T-helper 17 cell (primary cell): ENCODE data around the gene TOX2. TPM values are rescaled to one million over a fixed set of nuclear protein-coding genes. Genes with fewer than 3 reads are reported as not detected.

Source experiments
- ATAC-seq: fragments of 150-1000 bp; cut with Tn5 transposase; 2 replicates; pipeline ENCODE4 v1.10.0; 2021; ENCODE audit warnings: mild to moderate bottlenecking, moderate library complexity
- DNase-seq, 3 donors: peaks; one replicate each; pipeline versions ENCODE4 v3.0.0 to v3.0.0-alpha.2; 2020 to 2021
- H3K9me3 ChIP-seq: one replicate; pipeline ENCODE4 v1.7.0; 2013; ENCODE audit warnings: low read length, mild to moderate bottlenecking; ENCODE audit not compliant: control insufficient read depth, poor library complexity, severe bottlenecking
- H3K27ac Mint-ChIP-seq: one replicate; pipeline ENCODE4 v1.8.0; 2022; ENCODE audit warnings: mild to moderate bottlenecking, moderate library complexity, mixed read lengths
- H3K27me3 Mint-ChIP-seq: one replicate; pipeline ENCODE4 v1.8.0; 2022; ENCODE audit warnings: mixed read lengths
- H3K36me3 Mint-ChIP-seq: one replicate; pipeline ENCODE4 v1.8.0; 2022; ENCODE audit warnings: low read depth, mixed read lengths
- H3K4me1 Mint-ChIP-seq: one replicate; pipeline ENCODE4 v1.8.0; 2022; ENCODE audit warnings: mild to moderate bottlenecking, mixed read lengths
- H3K4me3 Mint-ChIP-seq: one replicate; pipeline ENCODE4 v1.8.0; 2022; ENCODE audit warnings: mild to moderate bottlenecking, moderate library complexity, mixed read lengths
- total RNA-seq, 4 donors: library from RNA in 2 of 4; stranded (reverse) in 2 of 4; gene quantifications; one replicate each; pipeline ENCODE4 v1.2.3 and lab custom pipeline; 2022 to 2026

TOX2 gene
- total RNA-seq, 2 donors from 2014 or later = 1.7 to 2.2 TPM

DNA sequence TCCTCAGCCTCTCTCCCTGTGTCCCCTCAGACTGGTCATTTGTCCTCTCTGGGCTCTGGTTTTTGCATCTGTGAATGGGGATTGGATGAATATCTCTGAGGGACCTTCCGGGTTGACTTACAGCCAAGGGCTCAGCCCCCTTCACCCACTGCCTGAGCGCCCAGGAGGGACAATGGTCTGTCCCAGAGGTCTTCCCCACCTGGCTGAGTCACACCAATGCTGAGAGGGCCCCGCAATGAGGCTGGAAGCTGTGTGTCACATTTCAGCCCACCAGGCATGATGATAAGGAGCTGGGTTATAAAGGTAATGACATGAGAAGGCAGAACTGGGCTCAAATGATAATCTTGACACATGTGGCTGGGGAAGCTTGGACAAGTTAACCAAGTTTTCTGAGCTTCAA lies 70.5 kb downstream of the TOX2 start:
- Mint-ChIP-seq H3K36me3 (no peaks in the 10 kb centered on the region), H3K27ac (no peak overlapping the region), H3K4me3 (no peak overlapping the region), H3K27me3 (peaks cover 7% of the 10 kb centered on the region), H3K4me1 (peaks cover 14% of the 10 kb centered on the region)
- ATAC-seq = no peak
- no peak for DNase-seq
- H3K9me3 ChIP-seq = no peaks in the 10 kb centered on the region

DNA sequence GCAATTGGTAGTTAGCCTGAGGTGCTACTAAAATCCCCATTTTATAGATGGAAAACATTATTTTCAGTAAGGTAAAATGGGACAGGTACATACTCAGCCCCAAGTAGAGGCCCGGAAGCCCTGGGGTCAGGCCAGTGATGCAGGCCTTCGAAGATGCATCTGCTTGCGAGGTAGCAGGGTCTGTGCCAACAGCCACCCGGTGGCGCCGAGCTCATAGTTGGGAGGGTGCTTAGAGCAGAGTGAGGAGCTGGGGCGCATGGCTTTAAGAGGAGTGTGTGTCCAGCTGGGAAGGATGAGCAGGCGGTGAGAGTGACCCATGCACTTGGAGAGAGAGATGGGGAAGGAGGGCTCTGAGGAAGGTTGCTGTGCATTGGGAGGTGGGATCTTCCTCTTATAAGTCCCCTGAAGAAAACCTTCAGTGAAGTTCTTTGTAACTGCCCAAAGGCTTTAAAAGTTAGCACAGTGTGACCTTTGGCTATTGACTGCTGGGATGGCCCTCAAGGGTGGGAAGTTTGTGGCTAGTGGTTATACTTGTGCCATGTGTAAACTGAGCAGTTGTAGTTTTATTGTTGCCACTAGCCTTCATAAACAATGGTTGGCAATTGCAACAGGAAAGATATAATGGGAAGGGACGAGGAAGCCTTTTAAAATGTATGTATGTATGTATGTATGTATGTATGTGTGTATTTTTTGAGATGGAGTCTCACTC lies 71.1 kb downstream of the TOX2 start:
- no peak overlapping the region for H3K27ac Mint-ChIP-seq
- H3K36me3 Mint-ChIP-seq = no peaks in the 10 kb centered on the region
- DNase-seq (no peak), ATAC-seq (no peak)
- no peaks in the 10 kb centered on the region for H3K9me3 ChIP-seq
- peaks cover 7% of the 10 kb centered on the region for H3K27me3 Mint-ChIP-seq
- no peak overlapping the region for H3K4me3 Mint-ChIP-seq
- H3K4me1 Mint-ChIP-seq = peaks cover 14% of the 10 kb centered on the region

DNA sequence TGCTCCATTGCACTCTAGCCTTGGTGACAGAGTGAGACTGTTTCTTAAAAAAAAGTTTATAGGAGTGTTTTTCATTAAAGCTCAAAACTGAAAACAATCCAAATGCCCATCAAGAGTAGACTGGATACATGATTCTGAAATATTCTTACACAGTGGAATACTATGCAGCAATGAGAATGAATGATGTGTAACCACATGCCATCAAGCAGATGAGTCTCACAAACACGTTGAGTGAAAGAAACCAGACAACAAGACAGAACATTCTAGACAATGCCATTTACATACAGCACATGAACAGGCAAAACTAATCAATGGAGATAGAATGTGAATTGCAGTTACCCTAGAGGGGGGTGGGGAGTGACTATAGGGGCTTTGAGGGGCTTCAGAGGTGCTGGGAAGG lies 72.4 kb downstream of the TOX2 start:
- H3K9me3 ChIP-seq = no peaks in the 10 kb centered on the region
- no peak for ATAC-seq
- Mint-ChIP-seq H3K4me1 (peaks cover 11% of the 10 kb centered on the region), H3K4me3 (no peak overlapping the region), H3K27me3 (peaks cover 7% of the 10 kb centered on the region), H3K27ac (no peak overlapping the region), H3K36me3 (no peaks in the 10 kb centered on the region)
- DNase-seq = no peak

DNA sequence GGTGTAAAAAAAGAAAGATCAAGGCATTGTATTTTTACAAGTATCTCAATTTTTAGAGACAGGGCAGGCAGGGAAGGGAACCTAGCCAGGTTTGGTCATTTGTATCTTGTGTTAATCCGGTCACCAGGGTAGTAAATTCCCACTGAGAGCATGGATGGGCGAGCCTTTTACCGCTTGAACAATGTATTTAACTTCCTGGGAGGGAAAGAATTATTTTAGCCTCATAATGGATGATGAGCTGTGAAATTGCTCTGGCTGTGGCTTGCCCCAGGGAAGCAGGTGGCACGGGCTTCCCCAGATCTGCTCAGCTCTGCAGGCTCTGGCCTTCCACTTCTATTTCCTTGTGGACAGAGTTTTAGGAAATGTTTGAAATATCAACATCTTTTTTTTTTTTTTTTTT lies 72.9 kb downstream of the TOX2 start:
- no peaks in the 10 kb centered on the region for H3K9me3 ChIP-seq
- Mint-ChIP-seq H3K4me1 (peaks cover 8% of the 10 kb centered on the region), H3K27ac (no peak overlapping the region), H3K4me3 (no peak overlapping the region), H3K36me3 (no peaks in the 10 kb centered on the region), H3K27me3 (peaks cover 7% of the 10 kb centered on the region)
- no peak for ATAC-seq
- no peak for DNase-seq

DNA sequence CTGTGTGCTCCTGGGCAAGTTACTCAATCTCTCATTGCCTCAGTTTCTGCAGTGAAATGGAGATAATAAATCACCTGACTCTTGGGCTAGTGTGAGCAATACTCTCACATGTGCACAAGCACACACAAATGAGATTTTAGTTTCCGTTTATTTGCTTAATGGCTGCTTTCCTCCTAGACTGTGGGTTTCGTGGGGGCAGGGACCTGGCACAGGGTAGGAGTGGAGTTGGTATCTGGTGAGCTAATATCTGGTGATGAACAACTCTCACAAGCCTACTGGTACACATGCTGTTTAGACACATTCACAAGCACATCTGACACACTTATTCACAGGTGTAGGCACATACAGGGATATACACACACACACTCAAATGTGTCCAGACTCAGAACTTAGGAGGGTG lies 73.8 kb downstream of the TOX2 start:
- no peaks in the 10 kb centered on the region for H3K9me3 ChIP-seq
- H3K4me3 Mint-ChIP-seq = no peak overlapping the region
- no peaks in the 10 kb centered on the region for H3K36me3 Mint-ChIP-seq
- peaks cover 7% of the 10 kb centered on the region for H3K27me3 Mint-ChIP-seq
- peaks cover 6% of the 10 kb centered on the region for H3K4me1 Mint-ChIP-seq
- ATAC-seq (no peak), DNase-seq (no peak)
- peak overlapping the region; percentile 51 for H3K27ac Mint-ChIP-seq

DNA sequence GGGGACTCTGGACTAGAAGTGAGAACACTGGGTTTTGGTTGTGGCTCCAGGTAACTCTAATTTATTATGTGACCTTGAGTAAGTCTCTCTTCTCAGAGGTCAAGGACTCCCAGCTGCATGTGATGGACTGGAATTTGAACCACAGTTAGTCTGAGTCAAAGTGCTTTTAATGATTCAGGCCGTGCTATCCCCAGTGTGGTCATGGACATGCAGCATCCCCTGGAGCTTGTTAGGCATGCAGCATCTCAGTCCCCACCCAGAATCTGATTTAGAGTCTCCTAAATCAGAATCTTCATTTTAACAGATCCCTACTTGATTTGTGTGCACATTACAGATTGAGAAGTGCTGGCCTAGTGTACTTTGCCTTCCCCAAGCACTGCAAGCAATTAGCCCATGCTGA lies 74.2 kb downstream of the TOX2 start:
- H3K27ac Mint-ChIP-seq = no peak overlapping the region
- ATAC-seq (no peak), DNase-seq (no peak)
- no peaks in the 10 kb centered on the region for H3K9me3 ChIP-seq
- H3K27me3 Mint-ChIP-seq = peaks cover 7% of the 10 kb centered on the region
- H3K4me1 Mint-ChIP-seq = peaks cover 6% of the 10 kb centered on the region
- H3K36me3 Mint-ChIP-seq = no peaks in the 10 kb centered on the region
- no peak overlapping the region for H3K4me3 Mint-ChIP-seq

DNA sequence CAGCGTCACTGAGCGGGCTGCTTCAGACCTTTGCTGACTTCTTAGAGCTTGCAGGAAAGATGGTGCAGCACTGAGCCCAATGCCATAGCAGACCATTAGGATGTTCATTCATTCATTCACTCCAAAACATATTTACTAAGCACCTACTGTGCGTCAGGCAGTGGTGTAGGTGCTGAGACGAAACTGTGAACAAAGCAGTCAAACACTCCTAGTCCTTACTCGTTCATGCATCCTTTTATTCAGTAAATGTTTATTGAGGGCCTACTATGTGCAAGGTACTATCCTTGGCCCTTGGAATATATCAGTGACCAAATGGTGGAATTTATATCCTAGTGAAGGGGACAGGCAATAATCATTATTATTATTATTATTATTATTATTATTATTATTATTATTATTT lies 76.6 kb downstream of the TOX2 start:
- H3K36me3 Mint-ChIP-seq = no peaks in the 10 kb centered on the region
- no peaks in the 10 kb centered on the region for H3K27me3 Mint-ChIP-seq
- H3K4me3 Mint-ChIP-seq = no peak overlapping the region
- H3K27ac Mint-ChIP-seq = no peak overlapping the region
- peaks cover 6% of the 10 kb centered on the region for H3K4me1 Mint-ChIP-seq
- DNase-seq (no peak), ATAC-seq (no peak)
- H3K9me3 ChIP-seq = no peaks in the 10 kb centered on the region

DNA sequence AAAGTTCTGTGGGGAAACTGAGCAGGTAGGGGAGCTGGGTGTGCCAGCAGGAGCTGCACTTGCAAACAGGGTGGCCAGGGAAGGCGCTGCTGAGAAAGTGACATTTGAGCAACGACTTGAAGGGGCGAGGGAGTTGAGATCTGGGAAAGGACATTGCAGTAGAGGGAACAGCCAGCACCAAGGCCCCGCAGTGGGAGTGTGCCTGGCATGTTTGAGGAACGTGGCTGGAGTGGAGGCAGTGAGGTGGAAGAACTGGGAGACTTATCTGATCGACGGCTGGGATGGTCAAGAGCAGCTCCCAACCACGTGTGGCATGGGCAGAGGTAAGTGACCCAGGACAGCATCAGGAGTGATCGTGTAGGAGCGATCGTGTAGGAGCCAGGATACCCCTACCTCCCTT lies 77.3 kb downstream of the TOX2 start:
- H3K27me3 Mint-ChIP-seq = no peaks in the 10 kb centered on the region
- H3K36me3 Mint-ChIP-seq = no peaks in the 10 kb centered on the region
- H3K4me1 Mint-ChIP-seq = peaks cover 6% of the 10 kb centered on the region
- H3K4me3 Mint-ChIP-seq = no peak overlapping the region
- no peak for ATAC-seq
- H3K27ac Mint-ChIP-seq = no peak overlapping the region
- no peak for DNase-seq
- no peaks in the 10 kb centered on the region for H3K9me3 ChIP-seq

DNA sequence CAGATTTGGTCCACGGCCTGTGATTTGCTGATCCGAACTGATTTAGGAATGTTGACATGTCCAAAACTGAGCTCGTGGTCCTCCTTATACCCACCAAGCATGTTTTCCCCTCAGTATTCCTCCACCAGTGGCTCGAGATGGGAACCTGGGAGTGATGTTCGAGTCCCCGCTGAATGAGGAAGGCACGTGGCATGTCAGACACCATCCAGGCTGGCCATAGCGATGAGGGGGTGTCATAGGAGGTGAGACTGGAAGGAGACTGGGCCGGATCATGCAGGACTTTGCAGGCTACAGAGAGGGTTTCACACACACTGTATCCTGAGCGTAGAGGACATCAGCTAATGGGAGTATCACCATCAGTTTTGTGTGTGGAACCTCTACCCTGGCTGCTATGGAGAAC lies 78.2 kb downstream of the TOX2 start:
- H3K4me1 Mint-ChIP-seq = peaks cover 6% of the 10 kb centered on the region
- H3K27me3 Mint-ChIP-seq = no peaks in the 10 kb centered on the region
- no peak for ATAC-seq
- DNase-seq = no peak
- no peaks in the 10 kb centered on the region for H3K36me3 Mint-ChIP-seq
- no peak overlapping the region for H3K4me3 Mint-ChIP-seq
- no peak overlapping the region for H3K27ac Mint-ChIP-seq
- H3K9me3 ChIP-seq = no peaks in the 10 kb centered on the region

DNA sequence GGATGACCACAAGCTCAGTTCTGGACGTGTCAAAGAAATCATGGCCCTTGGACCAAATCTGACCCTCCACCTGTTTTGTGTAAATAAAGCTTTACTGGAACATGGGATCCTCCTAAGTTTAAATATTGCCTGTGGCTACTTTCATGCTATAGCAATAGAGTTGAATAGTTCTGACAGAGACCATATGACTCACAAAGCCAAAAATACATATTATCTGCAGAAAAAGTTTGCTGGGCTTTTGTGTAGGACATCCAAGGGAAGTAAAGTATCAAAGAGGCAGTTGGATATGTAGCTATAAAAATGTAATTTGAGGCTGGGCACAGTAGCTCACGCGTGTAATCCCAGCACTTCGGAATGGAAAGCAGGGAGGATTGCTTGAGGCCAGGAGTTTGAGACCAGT lies 78.9 kb downstream of the TOX2 start:
- H3K4me1 Mint-ChIP-seq = peaks cover under 1% of the 10 kb centered on the region
- no peak for DNase-seq
- no peaks in the 10 kb centered on the region for H3K27me3 Mint-ChIP-seq
- H3K27ac Mint-ChIP-seq = no peak overlapping the region
- H3K9me3 ChIP-seq = no peaks in the 10 kb centered on the region
- no peak overlapping the region for H3K4me3 Mint-ChIP-seq
- ATAC-seq = no peak
- no peaks in the 10 kb centered on the region for H3K36me3 Mint-ChIP-seq

DNA sequence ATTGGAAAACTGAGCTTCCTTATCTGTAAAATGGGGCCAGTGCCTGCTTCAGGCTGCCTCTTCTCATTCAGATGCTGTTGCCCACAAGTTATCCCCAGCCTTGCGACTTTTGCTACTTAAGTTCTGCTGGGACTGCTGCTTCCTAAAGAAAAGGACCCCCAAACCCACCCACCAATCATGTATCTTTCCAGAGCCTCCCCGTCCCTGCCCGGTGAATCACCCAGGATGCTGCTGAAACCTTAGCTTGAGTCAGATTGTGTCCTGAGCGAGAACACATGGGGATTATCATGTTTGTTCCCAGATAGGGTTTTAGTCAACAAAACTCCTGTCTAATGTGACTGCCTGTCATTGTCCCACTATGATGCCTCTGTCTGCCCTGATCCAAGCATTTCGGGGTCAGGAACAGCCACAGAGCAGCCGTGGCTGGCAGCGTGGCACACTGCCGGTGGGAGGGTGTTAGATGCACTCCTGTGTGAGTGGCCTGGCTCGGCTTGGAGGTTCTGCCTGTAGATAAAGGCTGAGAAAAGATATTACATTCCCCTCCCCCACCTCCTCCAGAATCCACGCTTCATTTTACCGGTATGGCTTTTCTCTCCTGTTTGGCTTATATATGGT lies 79.9 kb downstream of the TOX2 start:
- ATAC-seq = no peak
- Mint-ChIP-seq H3K27me3 (no peaks in the 10 kb centered on the region), H3K36me3 (no peaks in the 10 kb centered on the region), H3K4me3 (no peak overlapping the region), H3K27ac (no peak overlapping the region), H3K4me1 (no peaks in the 10 kb centered on the region)
- no peak for DNase-seq
- H3K9me3 ChIP-seq = no peaks in the 10 kb centered on the region

DNA sequence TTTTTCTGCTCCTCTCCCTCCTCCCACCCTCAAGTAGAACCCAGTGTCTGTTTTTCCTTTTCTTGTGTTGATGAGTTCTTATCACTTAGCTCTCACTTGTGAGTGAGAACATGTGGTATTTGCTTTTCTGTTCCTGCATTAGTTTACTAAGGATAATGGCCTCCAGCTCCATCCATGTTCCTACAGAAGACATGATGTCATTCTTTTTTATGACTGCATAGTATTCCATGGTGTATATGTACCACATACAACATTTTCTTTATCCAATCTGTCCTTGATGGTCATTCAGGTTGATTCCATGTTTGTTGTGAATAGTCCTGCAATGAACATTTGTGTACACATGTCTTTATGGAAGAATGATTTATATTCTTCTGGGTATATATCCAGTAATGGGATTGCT lies 81.0 kb downstream of the TOX2 start:
- Mint-ChIP-seq H3K27ac (no peak overlapping the region), H3K27me3 (no peaks in the 10 kb centered on the region), H3K4me3 (no peak overlapping the region), H3K36me3 (no peaks in the 10 kb centered on the region), H3K4me1 (no peaks in the 10 kb centered on the region)
- ATAC-seq (no peak), DNase-seq (no peak)
- no peaks in the 10 kb centered on the region for H3K9me3 ChIP-seq

DNA sequence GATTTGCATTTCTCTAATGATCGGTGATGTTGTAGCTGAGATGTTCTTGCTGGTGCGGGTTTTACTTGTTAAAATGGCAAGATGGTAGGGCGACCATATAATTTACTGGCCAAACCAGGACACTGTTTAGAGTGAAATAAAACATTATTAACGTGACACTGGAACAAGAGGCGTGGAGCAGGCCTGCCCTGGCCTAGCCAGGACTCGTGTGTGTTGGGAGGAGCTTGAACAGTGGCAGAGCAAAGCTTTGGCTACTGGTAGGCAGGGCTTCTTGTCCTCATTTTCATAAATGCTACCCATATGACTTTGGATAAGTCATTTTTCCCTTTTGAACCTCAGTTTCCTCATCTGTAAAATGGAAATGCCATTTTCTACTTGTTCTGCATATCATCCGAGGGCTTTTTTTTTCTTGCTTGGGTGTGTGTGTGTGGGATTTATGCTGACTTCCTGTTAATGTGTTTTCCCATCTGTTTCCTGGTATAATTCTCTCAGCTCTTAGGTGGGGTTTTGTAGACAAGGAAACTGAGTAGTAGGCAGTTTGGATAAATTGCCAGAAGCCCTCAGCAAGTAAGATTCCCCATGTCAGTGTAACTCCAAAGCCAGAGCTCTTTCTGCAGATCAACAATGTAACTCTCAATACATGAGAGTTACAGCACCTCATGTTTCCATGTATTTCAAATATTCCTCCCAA lies 81.7 kb downstream of the TOX2 start:
- no peaks in the 10 kb centered on the region for H3K36me3 Mint-ChIP-seq
- no peak overlapping the region for H3K4me3 Mint-ChIP-seq
- no peaks in the 10 kb centered on the region for H3K9me3 ChIP-seq
- DNase-seq (no peak), ATAC-seq (no peak)
- H3K4me1 Mint-ChIP-seq = no peaks in the 10 kb centered on the region
- H3K27me3 Mint-ChIP-seq = peaks cover 2% of the 10 kb centered on the region
- H3K27ac Mint-ChIP-seq = no peak overlapping the region

DNA sequence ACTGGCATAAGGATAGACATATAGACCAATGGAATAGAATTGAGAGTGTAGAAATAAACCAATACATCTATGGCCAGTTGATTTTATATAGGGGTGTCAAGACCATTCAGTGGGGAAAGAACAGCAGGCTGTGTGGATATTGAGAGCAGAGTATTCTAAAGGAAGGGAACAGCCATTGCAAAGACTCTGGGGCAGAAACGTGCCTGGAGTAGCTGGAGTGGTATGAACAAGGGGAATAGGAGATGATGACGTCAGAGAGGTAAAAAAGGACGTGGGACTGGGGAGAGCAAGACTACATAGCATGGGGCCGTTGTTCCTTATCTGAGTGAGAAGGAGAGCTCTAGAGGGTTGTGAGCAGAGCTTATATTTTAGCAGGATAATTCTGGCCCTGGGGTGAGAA lies 85.2 kb downstream of the TOX2 start:
- Mint-ChIP-seq H3K27ac (no peak overlapping the region), H3K27me3 (peaks cover 32% of the 10 kb centered on the region), H3K4me3 (no peak overlapping the region), H3K4me1 (peaks cover 4% of the 10 kb centered on the region), H3K36me3 (no peaks in the 10 kb centered on the region)
- DNase-seq (no peak), ATAC-seq (no peak)
- no peaks in the 10 kb centered on the region for H3K9me3 ChIP-seq
